T-helper 1 cell treated with Interleukin-12 subunit alpha and Interleukin-12 subunit beta and Interleukin-4 antibody, amounts not matched to agents 30 ng/mL and 1 ng/mL, for 36 hours (primary cell): Measurements from ENCODE around the gene OGA. TPM values are rescaled to one million over a fixed set of nuclear protein-coding genes. Genes with fewer than 3 reads are reported as not detected.

Experiments used
- intact Hi-C: fragments of 100-400 bp; cut with micrococcal nuclease; formaldehyde crosslinking; loops from one replicate; pipeline ENCODE4 v1.15.1; 2024
- total RNA-seq: library from RNA; stranded (reverse); gene quantifications from 2 replicates; pipeline ENCODE4 v1.2.3, GENCODE V29; 2022

Gene OGA
- total RNA-seq, 1 donor from 2014 or later, result 151 TPM

DNA sequence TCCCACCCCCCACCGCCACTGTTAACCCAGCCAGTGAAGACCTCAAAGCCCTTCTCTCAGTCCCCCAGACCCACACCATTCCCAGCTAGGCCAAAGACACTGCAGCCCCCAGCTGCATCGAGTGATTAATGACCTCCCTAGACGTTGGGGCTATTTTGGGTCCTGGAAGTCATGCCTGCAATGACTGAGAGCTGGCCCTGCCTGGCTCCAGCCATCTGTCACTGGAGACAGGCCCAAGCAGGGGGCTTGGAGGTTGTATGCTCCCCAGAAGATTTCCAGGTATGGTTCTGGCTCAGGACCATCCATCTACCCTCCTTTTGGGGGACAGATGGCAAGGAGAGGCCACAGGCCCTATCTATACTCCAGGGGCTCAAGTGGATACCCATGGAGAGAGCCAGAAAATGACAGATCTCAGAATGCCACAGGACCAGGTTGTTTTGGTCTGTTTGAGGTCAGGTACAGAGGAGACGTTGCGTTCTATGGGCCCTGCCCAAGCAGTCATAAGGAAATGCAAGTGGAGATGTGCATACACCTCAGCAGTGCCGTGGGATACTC lies 20.2 kb upstream of the OGA start:
- intact Hi-C loops, result loop anchor here (5.0 kb wide), 1 partner anchor 664 kb away; the partner anchor contains the start of genes ACTR1A and SUFU

DNA sequence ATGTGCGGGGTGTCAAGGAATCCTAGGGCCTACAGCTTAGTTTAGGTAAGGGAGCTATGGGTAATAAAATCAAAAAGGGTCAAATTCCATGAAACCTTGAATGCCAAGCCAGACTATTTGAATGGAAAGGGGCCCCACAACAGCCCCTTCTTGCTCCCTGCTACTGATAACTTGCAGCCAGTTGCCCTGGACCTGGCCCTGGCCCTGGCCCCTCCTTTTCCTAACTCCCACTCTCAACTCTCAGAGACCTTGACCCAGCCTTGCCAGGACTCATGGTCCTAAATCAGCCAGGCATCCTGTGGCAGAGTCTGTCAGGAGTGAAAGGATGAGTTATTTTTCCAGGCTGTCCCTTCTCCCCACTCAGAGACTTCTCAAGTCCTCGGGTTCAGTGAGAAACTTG lies 19.5 kb upstream of the OGA start:
- intact Hi-C loops, result loop anchor here (2.0 to 5.0 kb wide), 2 partner anchors 19 to 665 kb away; partner anchors contain the start of genes ACTR1A, OGA and SUFU

DNA sequence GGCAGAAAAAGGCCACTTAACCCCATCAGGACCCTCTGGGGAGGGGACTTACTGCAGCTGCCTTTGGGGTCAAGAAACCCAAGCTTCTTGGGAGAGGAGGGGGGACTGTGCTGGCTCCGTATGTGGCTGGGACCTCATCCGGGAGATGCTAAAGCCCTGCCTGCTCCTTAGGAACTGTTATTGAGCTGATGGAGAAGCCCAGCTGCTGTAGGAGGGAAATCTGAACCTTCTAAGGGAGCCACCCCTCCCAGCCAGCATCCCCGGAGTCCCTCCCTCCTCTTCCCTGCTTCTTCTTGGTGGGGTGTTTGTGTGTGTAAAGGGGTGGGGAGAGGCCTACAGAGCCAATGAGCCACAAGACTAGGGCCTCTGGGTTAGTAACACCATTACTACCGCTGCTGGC lies 17.1 kb upstream of the OGA start:
- intact Hi-C loops, result loop anchor here (5.0 kb wide), 1 partner anchor 667 kb away; the partner anchor contains the start of genes ACTR1A and SUFU

DNA sequence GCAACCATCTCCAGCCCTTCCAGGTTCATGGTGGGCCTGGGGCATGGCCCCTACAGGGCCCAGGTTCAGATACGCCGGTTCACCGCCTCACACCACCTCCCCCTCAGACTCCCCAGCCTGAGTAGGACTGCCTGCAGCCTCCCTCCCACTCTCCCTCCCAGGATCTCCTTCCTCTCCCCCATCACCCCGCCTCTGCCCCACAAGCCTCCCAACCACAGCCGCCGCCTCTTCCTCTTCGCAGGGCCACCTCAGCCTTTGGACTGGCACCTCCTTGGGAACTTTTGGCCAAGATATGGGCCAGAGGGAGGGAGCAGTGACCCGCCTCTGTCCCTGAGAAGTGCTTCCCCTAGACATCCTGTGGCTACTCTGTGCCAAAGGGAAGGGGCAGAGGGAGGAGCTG lies 16.1 kb upstream of the OGA start:
- intact Hi-C loops, result loop anchor here (5.0 kb wide), 1 partner anchor 613 kb away; no protein-coding TSS in a partner anchor

DNA sequence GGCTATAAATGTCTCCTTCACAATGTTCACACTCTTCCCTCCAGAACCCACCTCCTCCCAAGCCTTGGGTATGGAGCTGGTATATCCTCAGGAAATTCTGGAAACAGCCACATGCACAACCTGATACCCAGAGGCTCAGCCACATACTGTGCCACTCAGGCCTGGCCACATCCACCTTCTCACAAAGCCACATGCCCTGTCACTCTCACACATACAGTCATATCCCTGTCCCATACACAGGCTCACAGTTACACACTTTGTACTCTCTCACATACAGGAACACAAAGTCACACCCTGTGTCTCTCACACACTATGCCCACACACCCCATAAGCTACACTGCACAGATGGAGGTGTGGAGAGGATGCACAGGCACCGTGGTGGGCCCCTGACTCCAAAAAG lies 15.2 kb upstream of the OGA start:
- intact Hi-C loops, result loop anchor here (5.0 kb wide), 1 partner anchor 614 kb away; no protein-coding TSS in a partner anchor

DNA sequence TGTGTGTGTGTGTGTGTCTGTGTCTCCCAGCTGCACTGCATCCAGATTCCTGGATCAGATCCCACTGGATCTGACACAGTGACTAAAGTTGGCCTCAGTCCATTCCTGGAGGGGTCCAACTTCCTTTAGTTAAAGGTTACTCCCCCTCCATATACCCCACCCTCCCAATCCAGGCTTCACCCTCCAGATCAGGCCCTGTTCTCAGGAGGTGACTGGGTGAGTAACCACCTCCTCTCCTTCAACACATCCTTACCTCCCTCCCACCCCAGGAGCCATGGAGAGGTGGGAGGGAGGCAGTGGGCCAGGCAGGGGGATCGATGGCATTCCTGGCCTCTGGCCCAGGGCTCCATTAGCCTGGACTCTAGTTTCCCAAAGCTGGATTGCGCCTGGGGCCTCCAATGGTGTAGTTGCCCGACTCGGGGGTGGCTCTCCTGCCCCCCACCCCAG lies 14.1 kb upstream of the OGA start:
- intact Hi-C loops, result loop anchor here (5.0 kb wide), 1 partner anchor 615 kb away; no protein-coding TSS in a partner anchor

DNA sequence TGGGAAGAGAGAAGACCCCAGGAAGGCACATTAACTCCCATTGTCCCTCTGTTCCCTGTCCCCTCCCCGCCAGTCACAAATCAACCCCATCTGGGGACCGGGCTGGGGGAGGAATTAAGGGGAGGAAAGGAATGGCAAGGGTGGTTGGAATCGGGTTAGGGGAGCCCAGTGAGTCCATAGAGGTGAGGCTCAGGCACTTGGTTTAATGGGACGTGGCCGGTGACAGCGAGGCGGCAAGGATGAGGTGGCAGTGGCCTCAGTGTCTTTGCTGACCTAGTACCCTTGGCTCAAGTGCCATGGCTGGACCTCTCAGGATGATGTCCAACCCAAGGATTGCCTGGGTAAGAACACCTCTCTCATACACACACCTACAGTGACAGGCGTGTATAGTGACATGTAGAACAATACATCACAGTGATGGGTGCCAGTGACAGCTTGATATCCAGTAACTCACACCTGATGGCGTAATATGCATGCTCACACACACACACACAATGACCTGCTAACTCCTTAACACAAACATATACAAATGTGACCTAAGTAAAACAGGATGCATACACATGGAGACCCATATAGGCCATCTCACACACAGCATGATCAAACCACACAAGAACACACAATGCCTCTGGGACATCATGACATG lies 13.0 kb upstream of the OGA start:
- intact Hi-C loops, result loop anchor here (2.0 to 5.0 kb wide), 3 partner anchors 234 to 616 kb away; partner anchors contain the start of gene HPS6

DNA sequence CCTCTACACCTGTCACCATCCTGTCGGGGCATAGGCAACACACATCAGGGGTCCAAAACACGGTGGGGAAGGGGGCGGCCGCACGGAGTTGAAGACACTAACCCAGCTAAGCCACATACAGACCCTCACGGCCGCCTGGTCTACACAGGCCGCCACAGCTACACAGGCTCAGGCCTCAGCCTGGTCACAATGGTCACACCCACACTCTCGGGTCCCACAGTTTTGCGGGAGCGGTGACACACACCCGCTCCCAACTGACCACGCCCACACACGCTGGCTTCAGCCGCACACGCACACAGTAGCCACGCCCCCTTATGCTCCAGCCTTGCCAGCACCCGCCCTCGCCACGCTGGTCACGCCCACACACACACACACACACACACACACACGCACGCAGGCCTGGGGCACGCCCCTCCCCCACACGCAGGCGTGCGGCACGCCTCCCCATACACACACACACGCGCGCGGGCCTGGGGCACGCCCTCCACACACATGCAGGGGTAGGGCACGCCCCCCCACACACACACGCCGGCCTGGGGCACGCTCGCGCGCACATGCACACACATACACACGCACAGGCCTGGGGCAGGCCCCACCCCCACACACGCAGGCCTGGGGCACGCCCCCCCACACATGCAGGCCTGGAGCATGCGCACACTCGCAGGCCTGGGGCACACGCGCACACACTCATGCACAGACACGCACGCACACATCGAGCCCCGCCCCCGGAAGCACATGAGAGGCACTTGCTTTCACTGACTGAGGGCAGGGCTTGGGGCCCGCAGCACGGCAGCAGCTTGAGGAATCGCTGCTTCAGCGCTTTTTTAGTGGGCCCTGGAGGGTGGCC lies 12.3 kb upstream of the OGA start:
- intact Hi-C loops, result loop anchor here (1.0 to 5.0 kb wide), 7 partner anchors 10 to 617 kb away; partner anchors contain the start of genes ARMH3, HPS6, NPM3 and OGA

DNA sequence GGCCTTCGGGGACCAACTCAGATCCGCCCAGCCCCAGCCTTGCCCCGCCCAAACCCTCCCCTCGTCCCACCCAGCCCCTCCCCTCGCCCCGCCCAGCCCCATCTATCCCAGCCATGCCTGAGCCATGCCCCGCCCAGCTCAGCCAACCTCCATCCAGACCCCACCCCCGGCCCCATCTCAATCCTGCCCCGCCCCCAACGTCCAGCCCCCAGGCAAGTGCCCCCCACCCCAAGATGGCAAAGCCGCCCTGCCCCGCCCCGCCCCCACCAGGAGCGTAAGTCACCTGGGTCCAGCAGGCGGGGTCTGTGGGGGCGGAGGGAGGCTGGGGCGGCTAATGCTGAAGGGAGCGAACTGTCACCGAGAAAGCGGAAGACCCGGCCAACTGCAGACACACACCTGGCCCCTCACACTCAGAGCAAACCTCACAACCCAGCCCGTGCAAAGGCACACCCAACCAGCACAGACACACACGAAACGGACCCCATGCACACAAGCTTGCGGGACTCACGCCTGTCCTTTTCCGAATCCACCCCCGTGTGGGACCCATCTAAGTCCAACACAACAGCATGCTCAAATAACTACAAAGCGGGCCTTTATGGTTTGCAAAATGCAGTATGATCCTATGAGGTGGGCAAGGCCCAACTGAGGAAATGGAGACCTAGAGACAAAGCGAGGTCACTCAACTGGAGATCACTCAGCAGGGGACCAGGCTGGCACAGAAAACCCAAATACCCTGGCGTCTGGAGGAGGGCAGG lies 11.5 kb upstream of the OGA start:
- intact Hi-C loops, result loop anchor here (1.0 to 5.0 kb wide), 7 partner anchors 11 to 618 kb away; partner anchors contain the start of genes ARMH3, HPS6, NPM3 and OGA

DNA sequence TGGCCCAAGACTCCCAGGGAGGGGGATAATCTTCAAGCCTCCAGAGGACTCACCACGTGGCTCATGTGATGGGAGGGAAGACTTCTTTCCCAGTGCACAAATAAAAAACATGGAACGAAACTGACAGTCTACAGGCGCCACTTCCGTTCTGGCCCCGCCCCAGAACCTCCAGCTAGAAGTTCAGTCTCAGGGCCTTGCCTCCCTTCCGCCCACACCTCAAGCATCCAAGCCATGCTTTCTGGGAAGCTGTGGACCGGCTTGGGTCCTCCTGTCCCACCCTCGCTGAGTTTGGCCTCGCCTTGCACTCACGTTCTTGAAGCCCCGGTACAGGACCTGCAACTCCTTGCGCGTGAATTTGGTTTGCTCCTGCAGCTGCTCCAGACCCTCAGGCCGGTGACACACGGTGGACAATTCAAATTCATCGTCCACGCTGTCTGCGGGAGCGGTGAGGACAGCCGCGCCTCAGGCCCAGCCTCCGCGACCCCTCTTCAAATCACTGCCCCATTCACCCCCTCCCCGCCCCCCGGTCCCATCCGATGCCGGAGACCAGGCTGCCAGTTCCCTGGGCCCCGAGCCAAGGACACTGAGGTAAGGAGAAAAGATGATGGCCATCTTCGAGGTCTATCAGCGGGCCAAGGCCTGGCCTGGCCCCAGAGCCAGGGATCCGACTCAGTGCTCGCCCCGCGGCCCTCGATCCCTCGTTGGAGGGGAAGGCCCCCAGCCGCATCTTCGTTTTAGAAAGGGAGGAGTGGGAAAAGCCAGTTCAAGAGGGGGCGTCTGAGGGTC lies 10.7 kb upstream of the OGA start:
- intact Hi-C loops, result no loop called here

DNA sequence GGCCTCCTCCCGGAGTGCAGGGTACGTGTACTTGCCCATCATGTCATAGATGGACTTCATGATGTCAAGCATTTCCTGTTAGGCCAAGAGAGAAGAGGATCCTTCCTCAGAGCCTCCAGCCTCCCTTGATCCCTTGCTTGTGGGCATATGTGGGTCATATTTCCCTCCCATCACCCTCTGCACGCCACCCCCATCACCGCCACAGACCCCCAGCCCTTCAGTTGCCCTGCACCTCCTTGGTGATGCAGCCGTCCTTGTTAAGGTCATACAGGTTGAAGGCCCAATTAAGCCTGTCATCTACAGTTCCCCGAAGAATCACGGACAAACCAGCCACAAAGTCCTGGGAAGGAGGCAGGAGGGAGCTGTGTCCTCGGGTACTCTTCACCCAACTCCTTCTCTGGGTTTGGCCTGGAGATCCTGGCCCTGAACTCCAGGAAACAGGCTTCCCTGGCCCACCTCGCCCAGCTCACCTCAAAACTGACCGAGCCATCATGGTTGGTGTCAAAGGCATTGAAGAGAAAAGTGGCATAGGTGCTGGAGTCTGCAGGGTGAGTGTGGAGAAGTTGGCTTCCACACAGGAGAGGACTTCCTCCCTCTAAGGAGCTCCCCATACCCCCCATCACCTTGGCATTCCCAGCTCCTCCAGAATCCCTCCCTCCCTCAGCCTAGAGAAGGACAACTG lies 9.8 kb upstream of the OGA start:
- intact Hi-C loops, result no loop called here

DNA sequence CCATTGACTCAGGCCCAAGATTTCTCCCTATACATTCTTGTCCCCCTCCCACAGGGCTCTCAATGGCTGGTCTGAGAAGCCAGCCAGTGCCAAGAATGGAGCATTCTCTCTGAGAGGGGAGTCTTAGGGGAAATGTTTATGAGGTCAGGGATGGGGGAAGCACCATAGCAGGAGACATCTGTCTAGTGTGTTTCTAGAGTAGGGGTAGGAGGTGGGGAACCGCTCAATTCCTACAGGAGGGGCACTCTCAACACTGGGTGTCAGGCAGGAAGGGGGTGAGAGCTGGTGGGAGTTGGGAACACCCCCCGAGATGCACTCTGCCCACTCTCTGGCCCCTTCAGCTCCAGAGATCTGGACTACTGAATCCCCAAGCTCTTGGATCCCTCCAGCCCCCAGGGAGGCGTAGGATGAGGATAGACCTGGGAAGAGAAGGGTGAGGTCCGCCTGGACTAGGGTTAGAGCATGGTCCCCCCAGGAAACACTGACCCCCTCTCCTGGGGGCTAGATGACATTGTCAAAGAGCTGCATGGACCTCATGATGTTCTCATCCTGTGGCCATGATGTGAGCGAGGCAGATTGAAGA lies 8.7 kb upstream of the OGA start:
- intact Hi-C loops, result no loop called here

DNA sequence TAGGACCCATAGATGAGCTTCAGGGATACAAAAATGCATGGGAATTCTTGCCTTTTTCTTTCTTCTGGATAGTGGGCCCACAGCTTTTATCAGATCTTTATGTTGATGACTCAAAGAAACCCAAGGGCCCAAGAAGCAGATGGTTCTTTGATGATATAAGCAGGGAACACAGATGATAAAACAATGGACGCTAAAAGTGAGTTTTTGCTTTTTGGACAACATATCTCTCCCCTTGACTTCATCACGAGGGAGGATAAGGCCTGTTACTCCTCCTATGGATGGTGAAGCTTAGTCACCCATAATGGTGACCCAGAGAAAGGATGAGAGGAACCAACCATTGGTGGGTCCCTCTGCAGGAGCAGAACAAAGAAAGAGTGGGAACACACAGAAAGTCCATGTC lies 6.5 kb upstream of the OGA start:
- intact Hi-C loops, result no loop called here

DNA sequence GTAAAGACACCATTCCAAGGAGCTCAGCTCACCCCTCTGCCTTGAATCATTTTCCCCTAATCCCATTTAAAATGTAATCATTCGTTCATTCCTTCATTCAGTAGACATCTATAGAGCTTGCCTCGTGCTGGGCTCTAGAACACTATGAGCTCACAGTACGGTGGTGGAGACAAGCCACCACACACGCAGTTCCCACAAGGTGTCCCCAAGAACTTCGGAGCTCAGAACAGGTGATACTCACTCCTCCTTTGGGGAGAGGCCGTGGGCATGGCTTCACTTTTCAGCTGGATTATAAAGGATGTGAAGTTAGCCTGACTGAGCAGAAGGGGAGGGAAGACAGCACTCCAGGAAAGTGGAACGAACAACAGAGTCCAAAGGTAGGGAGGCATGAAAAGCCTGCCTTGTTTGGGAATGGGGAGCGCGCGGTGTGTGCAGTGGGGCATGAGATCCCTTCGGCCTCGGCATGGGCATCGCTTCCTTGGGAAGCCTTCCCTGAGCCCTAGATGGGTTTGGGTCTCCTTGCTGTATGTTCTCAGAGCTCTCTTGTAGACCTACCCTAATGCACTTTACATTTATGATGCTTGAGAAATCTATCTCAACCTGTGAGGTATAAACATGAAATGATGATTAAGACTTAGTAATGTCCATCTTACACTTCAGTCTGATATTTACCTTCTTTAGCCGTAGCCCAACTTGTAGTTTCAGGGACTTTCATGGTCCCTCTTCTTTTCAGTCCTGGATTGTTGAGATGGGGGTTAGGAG lies 809 bp upstream of the OGA start:
- intact Hi-C loops, result loop anchor here (1.0 to 5.0 kb wide), 15 partner anchors 11 to 1447 kb away; partner anchors contain the start of genes ACTR1A, ARMH3, GBF1 and HPS6

DNA sequence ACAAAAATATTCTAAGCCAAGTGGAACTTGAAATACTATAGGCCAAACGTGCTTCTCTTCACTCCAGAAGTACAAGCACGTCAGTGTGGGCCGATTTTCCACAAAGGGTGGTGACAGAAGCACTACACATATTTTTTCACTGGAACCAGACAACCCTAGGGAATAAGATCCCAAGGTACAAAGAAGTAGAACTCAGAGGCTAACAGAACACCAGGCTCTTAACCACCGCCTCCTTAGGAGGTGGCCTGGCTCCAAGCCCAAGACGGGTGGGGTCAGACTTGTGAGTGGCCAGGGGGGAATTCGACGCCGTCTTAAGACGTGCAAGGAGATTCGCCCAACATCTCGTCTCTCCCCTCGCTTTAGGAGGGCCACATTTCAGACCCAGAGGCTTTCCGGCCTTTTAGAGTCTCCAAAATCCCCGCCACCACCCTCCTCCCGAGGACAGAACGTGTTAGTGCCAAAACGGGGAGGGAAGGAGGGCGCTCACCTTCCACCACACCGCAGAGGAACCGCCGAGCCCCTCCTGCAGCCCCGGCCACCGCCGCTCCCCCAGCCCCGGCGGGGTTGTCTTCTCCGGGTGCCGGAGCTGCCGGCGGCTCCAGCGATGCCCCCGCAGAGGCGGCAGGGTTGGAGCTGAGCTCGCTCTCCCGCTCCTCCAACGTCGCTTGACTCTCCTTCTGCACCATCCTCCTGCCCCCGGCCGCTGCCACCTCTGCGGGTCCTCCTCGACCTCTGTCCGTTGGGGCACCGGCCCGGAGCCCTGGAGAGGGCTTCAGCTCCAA lies 716 bp downstream of the OGA start:
- intact Hi-C loops, result loop anchor here (1.0 to 5.0 kb wide), 15 partner anchors 13 to 1445 kb away; partner anchors contain the start of genes ACTR1A, ARMH3, GBF1 and HPS6

DNA sequence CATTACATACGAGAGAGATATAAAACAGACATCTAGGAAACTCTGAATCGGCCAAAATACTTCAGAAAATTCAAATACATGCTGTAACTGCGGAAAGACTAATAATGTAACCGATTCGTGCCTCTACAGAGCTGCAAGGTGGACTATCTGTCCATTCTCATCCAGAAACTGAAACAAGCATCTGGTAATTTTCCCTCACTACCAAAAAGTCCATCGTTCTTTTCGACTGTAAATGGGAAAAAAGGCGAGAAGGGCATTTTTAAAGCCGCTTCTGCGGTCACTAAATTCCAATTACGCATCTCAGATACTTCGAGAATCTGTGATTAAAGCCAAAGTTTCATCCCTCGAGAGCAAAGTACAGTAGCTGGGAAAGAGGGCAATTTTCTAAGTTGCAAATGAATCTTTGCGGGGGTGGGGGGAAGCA lies 1.3 kb downstream of the OGA start:
- intact Hi-C loops, result loop anchor here (5.0 kb wide), 2 partner anchors 430 to 1445 kb away; partner anchors contain the start of gene GBF1

DNA sequence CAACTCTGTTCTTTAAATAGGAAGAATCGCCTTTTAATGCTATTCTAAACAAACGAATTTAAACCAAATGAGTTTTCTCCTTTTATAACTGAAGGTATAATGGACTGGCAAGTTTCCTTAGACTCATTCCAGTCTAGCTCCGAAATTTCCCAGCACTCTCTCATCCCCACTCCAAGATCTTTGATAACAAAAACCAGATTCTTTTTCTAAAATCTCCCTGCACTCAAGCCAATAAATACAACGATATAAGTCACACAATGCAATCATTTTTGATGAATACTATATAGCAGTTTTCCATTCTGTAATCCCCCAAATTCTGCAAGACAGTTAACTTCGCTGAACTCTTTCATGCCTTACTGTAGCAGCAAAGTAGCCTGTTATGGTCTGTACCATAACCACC lies 1.9 kb downstream of the OGA start:
- intact Hi-C loops, result loop anchor here (5.0 kb wide), 2 partner anchors 431 to 1444 kb away; partner anchors contain the start of gene GBF1
